Activated CD8-positive, alpha-beta T cell treated with anti-CD3 and anti-CD28 coated beads for 36 hours (primary cell): ENCODE data around the gene TBC1D14. TPM values are rescaled to one million over a fixed set of nuclear protein-coding genes. Genes with fewer than 3 reads are reported as not detected.
A peak's percentile ranks its signal among the peaks of the same experiment; 100 is the strongest.

Source experiments
- ATAC-seq: fragments of 200-7000 bp; cut with Tn5 transposase; one replicate; pipeline ENCODE4 v1.10.0; 2021; ENCODE audit warnings: mild to moderate bottlenecking, moderate library complexity
- CTCF ChIA-PET: fragments of 350-600 bp; sonication (Branson Sonifier 250); formaldehyde crosslinking; loops from one replicate; lab custom pipeline; 2021; ENCODE audit warnings: antibody characterized with exemption; lab: Charles Lee
- POLR2A ChIA-PET: fragments of 350-600 bp; sonication (Branson Sonifier 250); formaldehyde crosslinking; loops from one replicate; lab custom pipeline; 2021; ENCODE audit warnings: antibody characterized with exemption; lab: Charles Lee
- DNase-seq: peaks from one replicate; pipeline ENCODE4 v3.0.0-alpha.2; 2020
- H3K27ac Mint-ChIP-seq: one replicate; pipeline ENCODE4 v1.8.0; 2021; ENCODE audit warnings: mild to moderate bottlenecking, mixed read lengths
- H3K27me3 Mint-ChIP-seq: one replicate; pipeline ENCODE4 v1.8.0; 2021; ENCODE audit warnings: mixed read lengths
- H3K36me3 Mint-ChIP-seq: one replicate; pipeline ENCODE4 v1.8.0; 2021; ENCODE audit warnings: low read depth, mixed read lengths
- H3K4me1 Mint-ChIP-seq: one replicate; pipeline ENCODE4 v1.8.0; 2021; ENCODE audit warnings: low read depth, mixed read lengths
- H3K4me3 Mint-ChIP-seq: one replicate; pipeline ENCODE4 v1.8.0; 2021; ENCODE audit warnings: mild to moderate bottlenecking, moderate library complexity, mixed read lengths
- H3K9me3 Mint-ChIP-seq: one replicate; pipeline ENCODE4 v1.8.0; 2021; ENCODE audit warnings: mixed read lengths
- intact Hi-C: fragments of 100-400 bp; cut with micrococcal nuclease; formaldehyde crosslinking; loops from one replicate; pipeline ENCODE4 v1.10.0; 2022
- total RNA-seq, 2 experiments: library from RNA; stranded (reverse); gene quantifications; one replicate each; pipeline ENCODE4 v1.2.3, GENCODE V29; 2021
- TF ChIP-seq, protein P1 (sequence below): fragments of 200-600 bp; IDR thresholded peaks from one replicate; pipeline ENCODE4 v1.8.0; 2022; ENCODE audit warnings: antibody characterized with exemption, mild to moderate bottlenecking

Gene TBC1D14
- total RNA-seq, 2 experiments from 2014 or later: 34.7 to 36.3 TPM

DNA sequence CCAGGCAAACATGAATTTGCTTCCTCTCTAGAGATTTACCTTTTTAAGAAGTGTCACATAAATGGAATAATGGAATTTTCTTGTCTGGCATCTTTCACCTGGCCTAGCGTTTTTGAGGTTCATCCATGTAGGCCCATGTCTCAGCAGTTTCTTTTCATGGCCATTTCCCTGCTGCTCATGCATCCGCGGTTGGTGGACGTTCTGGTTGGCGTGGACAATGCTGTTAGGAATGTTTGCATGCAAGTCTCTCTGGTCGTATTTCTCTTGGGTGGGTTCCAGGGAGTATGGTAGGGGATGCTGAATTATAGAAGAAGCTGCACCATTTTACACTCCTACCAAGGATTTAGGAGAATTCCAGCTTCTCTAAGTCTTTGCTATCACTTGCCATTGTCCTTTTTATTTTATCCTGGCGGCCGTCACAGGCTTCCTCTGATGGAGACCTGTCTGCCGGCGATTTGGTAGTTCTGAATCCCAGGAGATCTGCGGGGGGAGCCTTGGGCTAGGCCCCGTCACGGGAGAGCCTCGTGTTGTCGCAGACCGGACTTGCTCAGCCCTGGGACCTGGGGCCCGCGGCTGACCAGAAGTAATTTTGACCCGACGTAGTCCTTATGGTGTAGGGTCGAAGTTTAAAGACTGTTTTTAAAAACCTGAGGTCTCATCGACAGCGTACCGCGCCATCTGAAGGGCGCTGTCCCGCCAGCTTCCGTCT lies 76.6 kb downstream of the TBC1D14 start:
- Mint-ChIP-seq H3K4me1 (peaks cover 61% of the 10 kb centered on the region), H3K27ac (peak overlapping the region; percentile 92), H3K4me3 (peak overlapping the region; percentile 86), H3K9me3 (no peaks in the 10 kb centered on the region), H3K36me3 (peaks cover 13% of the 10 kb centered on the region), H3K27me3 (no peaks in the 10 kb centered on the region)
- no peak for DNase-seq
- intact Hi-C loops: no loop called here
- ChIA-PET CTCF (interaction anchor here (0.6 to 2.1 kb wide), 9 partner anchors 12 to 268 kb away, joined by 3 to 15 read pairs (median 4); partner anchors contain the start of gene TADA2B), POLR2A (interaction anchor here (0.8 to 1.4 kb wide), 7 partner anchors 23 to 312 kb away, joined by 3 to 7 read pairs (median 3); partner anchors contain the start of gene TADA2B)
- TF ChIP-seq, protein P1, sequence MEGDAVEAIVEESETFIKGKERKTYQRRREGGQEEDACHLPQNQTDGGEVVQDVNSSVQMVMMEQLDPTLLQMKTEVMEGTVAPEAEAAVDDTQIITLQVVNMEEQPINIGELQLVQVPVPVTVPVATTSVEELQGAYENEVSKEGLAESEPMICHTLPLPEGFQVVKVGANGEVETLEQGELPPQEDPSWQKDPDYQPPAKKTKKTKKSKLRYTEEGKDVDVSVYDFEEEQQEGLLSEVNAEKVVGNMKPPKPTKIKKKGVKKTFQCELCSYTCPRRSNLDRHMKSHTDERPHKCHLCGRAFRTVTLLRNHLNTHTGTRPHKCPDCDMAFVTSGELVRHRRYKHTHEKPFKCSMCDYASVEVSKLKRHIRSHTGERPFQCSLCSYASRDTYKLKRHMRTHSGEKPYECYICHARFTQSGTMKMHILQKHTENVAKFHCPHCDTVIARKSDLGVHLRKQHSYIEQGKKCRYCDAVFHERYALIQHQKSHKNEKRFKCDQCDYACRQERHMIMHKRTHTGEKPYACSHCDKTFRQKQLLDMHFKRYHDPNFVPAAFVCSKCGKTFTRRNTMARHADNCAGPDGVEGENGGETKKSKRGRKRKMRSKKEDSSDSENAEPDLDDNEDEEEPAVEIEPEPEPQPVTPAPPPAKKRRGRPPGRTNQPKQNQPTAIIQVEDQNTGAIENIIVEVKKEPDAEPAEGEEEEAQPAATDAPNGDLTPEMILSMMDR: no peak
- ATAC-seq: no peak

DNA sequence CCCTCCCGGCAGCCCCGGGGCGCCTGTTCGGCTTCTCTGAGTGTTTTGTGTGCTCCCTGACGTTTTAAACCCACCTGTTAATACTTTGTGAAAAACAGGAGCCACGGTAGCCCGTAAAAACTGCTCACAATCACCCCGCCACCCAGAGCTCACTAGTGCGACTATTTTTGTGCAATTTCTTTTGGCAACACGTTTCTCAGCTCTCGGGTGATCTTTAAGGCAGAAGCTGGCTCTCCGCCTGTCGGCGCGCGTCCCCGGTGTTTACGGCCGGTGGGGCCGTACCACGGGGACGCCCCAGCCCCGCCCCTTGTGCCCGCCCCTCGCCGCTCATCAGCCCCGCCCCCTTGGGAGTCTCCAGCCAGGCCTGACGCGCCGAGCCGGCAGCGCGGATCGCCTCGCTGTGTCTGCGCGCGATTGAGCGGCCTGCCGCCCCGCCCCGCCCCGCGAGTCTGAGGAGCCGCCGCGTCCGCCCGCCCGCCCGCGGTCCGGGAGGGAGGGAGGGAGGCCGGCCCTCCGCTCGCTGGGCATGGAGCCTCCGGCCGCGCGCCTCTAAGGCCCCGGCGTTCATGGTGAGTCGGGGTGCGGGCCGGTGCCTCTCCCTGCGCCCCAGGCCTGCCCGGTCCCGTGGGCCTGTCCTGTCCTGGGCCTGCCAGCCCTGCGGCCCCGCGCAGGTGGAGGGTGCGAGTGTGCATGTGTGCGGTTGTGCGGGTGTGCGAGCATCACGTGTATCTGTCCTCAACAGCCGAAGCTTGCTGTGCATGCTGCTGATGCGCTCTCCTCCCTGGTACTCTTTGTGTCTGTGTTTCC lies 77.4 kb downstream of the TBC1D14 start:
- ChIA-PET POLR2A (interaction anchor here (0.8 to 1.5 kb wide), 9 partner anchors 24 to 312 kb away, joined by 3 to 7 read pairs (median 3); partner anchors contain the start of gene TADA2B), CTCF (interaction anchor here (0.6 to 2.1 kb wide), 10 partner anchors 13 to 269 kb away, joined by 3 to 15 read pairs (median 4); partner anchors contain the start of gene TADA2B)
- no peaks in the 10 kb centered on the region for H3K9me3 Mint-ChIP-seq
- H3K4me3 Mint-ChIP-seq: peak overlapping the region; percentile 86
- peaks cover 66% of the 10 kb centered on the region for H3K4me1 Mint-ChIP-seq
- H3K36me3 Mint-ChIP-seq: peaks cover 10% of the 10 kb centered on the region
- DNase-seq (peak; percentile 94), ATAC-seq (peak; percentile 97)
- peak overlapping the region; percentile 92 for H3K27ac Mint-ChIP-seq
- H3K27me3 Mint-ChIP-seq: no peaks in the 10 kb centered on the region
- TF ChIP-seq, protein P1: no peak
- intact Hi-C loops: no loop called here

DNA sequence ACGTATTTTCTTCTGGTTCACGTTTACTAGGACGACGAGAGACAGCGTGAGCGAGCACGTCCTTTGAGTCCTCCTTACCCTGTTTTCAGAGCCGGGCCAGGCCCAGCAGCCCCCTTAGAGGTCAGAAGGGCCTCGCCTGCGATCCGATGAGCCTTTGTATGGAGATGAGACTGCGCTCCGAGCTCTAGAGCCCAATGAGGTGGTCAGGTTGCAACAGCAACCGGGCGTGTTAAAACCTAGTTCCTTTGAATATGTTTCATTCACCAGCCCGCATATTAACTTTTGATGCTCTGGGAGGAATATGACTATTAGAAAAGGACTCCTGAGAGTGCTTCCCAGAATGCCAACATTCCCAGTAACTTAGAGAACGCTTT lies 77.9 kb downstream of the TBC1D14 start:
- Mint-ChIP-seq H3K27ac (peak overlapping the region; percentile 82), H3K4me1 (peaks cover 67% of the 10 kb centered on the region), H3K4me3 (peak overlapping the region; percentile 86), H3K36me3 (peaks cover 10% of the 10 kb centered on the region), H3K27me3 (no peaks in the 10 kb centered on the region), H3K9me3 (no peaks in the 10 kb centered on the region)
- ATAC-seq: no peak
- intact Hi-C loops: no loop called here
- ChIA-PET CTCF (interaction anchor here (1.0 to 2.1 kb wide), 4 partner anchors 56 to 114 kb away, joined by 3 to 8 read pairs (median 4); partner anchors contain the start of gene TADA2B), POLR2A (interaction anchor here (1.0 to 1.5 kb wide), 3 partner anchors 30 to 79 kb away, joined by 3 to 4 read pairs (median 3); no protein-coding TSS in a partner anchor)
- TF ChIP-seq, protein P1: no peak
- no peak for DNase-seq

DNA sequence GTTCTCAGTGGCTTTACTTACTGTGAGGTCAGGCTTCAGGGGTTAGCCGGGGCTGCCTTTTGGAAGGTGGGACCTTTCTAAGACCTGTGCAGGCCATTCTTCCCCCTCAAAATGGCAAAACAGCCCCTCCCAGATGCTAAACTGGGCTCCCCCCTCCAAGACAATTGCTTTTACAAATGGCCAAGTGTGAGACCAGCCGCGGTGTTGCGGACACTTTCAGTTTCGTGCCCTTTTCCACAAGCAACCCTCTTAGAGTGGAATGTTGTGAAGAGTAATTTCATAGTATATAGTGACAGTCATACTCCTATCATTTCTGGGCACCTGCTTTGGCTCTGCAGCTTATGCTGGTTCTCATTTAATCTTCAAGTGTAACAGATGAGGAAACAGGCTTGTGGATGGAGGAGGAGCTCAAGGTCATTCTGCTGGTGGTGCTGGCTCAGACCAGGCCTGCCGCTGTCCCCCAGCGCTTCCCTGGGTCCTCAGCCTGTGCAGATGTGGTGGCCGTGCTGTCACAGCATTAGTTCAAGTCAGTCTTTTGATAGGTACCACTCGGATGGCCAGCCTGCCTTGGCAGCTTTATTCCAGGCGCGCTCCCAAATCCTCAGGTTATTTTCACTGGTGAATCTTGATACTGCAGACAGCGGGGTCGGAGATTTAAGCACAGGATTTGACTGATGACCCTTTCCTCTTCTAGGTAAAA lies 78.5 kb downstream of the TBC1D14 start:
- ChIA-PET POLR2A (interaction anchor here (1.0 to 1.5 kb wide), 4 partner anchors 11 to 78 kb away, joined by 3 to 4 read pairs (median 3); no protein-coding TSS in a partner anchor), CTCF (interaction anchor here (0.8 to 2.1 kb wide), 3 partner anchors 55 to 115 kb away, joined by 3 to 8 read pairs (median 5); partner anchors contain the start of gene TADA2B)
- ATAC-seq (no peak), DNase-seq (peak; percentile 10)
- TF ChIP-seq, protein P1: no peak
- Mint-ChIP-seq H3K27ac (peak overlapping the region; percentile 82), H3K4me1 (peaks cover 68% of the 10 kb centered on the region), H3K9me3 (no peaks in the 10 kb centered on the region), H3K27me3 (no peaks in the 10 kb centered on the region), H3K4me3 (peak overlapping the region; percentile 86), H3K36me3 (peaks cover 10% of the 10 kb centered on the region)
- intact Hi-C loops: no loop called here
